ENCODE results near the gene HEBP2. TPM values are rescaled to one million over a fixed set of nuclear protein-coding genes. Genes with fewer than 3 reads are reported as not detected.

The HEBP2 gene
- total RNA-seq, 1 experiment from 2014 or later: 51.6 TPM

- DNase-seq (ENCODE audit: low read depth, low spot score): peak; percentile 87
- H3K27ac ChIP-seq (ENCODE audit: low read depth, low read length): peak overlapping the region; percentile 72
- peaks cover 25 to 42% of the 10 kb centered on the region in 2 experiments for H3K4me1 ChIP-seq (ENCODE audit: control insufficient read depth in 1 of 2, insufficient read depth in 2 of 2, low read length in 2 of 2)
- BruUV-seq (replicated peaks): TSS peak; percentile 90
- H3K36me3 ChIP-seq (ENCODE audit: control insufficient read depth in 1 of 2, insufficient read depth in 2 of 2, low read length in 2 of 2): no peaks in the 10 kb centered on the region
- H4K20me1 ChIP-seq (ENCODE audit: insufficient read depth): no peaks in the 10 kb centered on the region
- intact Hi-C loops (cut with micrococcal nuclease): no loop called here
- no peaks in the 10 kb centered on the region for H3K9me3 ChIP-seq (ENCODE audit: control insufficient read depth in 1 of 2, insufficient read depth in 1 of 2, low read depth in 1 of 2, low read length in 2 of 2)
- H3K9ac ChIP-seq (ENCODE audit: low read length): peak overlapping the region; percentile 37
- H3K4me3 ChIP-seq (replicated peaks in 1 of 2; ENCODE audit: low read depth in 1 of 2, low read length in 2 of 2): peak overlapping the region; percentile 12 to 40
- H3K27me3 ChIP-seq (ENCODE audit: insufficient read depth, low read length): no peaks in the 10 kb centered on the region
- no peaks in the 10 kb centered on the region for H3K9me2 ChIP-seq (ENCODE audit: insufficient read depth)
- peak overlapping the region; percentile 67 for H3K4me2 ChIP-seq (ENCODE audit: low read length)
- POLR2A ChIA-PET: interaction anchor here (1.0 to 1.6 kb wide), 2 partner anchors 8 to 9 kb away, joined by 3 to 13 read pairs; no protein-coding TSS in a partner anchor
- no peaks in the 10 kb centered on the region for H3K79me2 ChIP-seq (ENCODE audit: insufficient read depth, low read length)
- CTCF ChIA-PET: interaction anchor here (0.9 to 1.3 kb wide), 3 partner anchors 11 to 53 kb away, joined by 3 to 4 read pairs (median 3); no protein-coding TSS in a partner anchor
- TF ChIP-seq CEBPB (IDR thresholded peaks at IDR 0.05; ENCODE audit: low read depth) (peak; percentile 63; the same call in 1 of the 2 replicates), TCF7L2 (IDR thresholded peaks at IDR 0.05; ENCODE audit: borderline replicate concordance, extremely low read depth, insufficient read depth, insufficient read length) (no peak), SP1 (IDR thresholded peaks at IDR 0.05; ENCODE audit: low read depth) (peak; percentile 68), FOSL1 (IDR thresholded peaks at IDR 0.05; ENCODE audit: low read depth) (peak; percentile 76), YY1 (IDR thresholded peaks at IDR 0.05; ENCODE audit: extremely low read depth, insufficient replicate concordance, low read depth, low read length) (no peak), JUND (IDR thresholded peaks at IDR 0.05) (peak; percentile 59; the same call in 1 of the 2 replicates), EZH2phosphoT487 (IDR thresholded peaks at IDR 0.05; ENCODE audit: borderline replicate concordance) (no peak), SRF (IDR thresholded peaks at IDR 0.05; ENCODE audit: low read depth) (no peak), CBX3 (IDR thresholded peaks at IDR 0.05; ENCODE audit: low read depth) (0 out of 2 replicates have a peak, but pooled peaks have one; percentile 12), POLR2A (IDR thresholded peaks at IDR 0.05; ENCODE audit: borderline replicate concordance, extremely low read depth, insufficient read depth, insufficient read length) (no peak), EZH2 (IDR thresholded peaks at IDR 0.05) (no peak), POLR2AphosphoS5 (IDR thresholded peaks at IDR 0.05; ENCODE audit: low read depth, low read length) (peak; percentile 34; the same call in 1 of the 2 replicates), EGR1 (IDR thresholded peaks at IDR 0.05; ENCODE audit: low read depth) (peak; percentile 88), ZNF274 (IDR thresholded peaks at IDR 0.05; ENCODE audit: low read depth, low read length) (no peak)
- TF ChIP-seq, protein P1, sequence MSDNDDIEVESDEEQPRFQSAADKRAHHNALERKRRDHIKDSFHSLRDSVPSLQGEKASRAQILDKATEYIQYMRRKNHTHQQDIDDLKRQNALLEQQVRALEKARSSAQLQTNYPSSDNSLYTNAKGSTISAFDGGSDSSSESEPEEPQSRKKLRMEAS (IDR thresholded peaks at IDR 0.05): 0 out of 2 replicates have a peak, but pooled peaks have one; percentile 30
- TF ChIP-seq, protein P2, sequence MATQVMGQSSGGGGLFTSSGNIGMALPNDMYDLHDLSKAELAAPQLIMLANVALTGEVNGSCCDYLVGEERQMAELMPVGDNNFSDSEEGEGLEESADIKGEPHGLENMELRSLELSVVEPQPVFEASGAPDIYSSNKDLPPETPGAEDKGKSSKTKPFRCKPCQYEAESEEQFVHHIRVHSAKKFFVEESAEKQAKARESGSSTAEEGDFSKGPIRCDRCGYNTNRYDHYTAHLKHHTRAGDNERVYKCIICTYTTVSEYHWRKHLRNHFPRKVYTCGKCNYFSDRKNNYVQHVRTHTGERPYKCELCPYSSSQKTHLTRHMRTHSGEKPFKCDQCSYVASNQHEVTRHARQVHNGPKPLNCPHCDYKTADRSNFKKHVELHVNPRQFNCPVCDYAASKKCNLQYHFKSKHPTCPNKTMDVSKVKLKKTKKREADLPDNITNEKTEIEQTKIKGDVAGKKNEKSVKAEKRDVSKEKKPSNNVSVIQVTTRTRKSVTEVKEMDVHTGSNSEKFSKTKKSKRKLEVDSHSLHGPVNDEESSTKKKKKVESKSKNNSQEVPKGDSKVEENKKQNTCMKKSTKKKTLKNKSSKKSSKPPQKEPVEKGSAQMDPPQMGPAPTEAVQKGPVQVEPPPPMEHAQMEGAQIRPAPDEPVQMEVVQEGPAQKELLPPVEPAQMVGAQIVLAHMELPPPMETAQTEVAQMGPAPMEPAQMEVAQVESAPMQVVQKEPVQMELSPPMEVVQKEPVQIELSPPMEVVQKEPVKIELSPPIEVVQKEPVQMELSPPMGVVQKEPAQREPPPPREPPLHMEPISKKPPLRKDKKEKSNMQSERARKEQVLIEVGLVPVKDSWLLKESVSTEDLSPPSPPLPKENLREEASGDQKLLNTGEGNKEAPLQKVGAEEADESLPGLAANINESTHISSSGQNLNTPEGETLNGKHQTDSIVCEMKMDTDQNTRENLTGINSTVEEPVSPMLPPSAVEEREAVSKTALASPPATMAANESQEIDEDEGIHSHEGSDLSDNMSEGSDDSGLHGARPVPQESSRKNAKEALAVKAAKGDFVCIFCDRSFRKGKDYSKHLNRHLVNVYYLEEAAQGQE (IDR thresholded peaks at IDR 0.05; ENCODE audit: low read depth): no peak
- peak; percentile 79 for ATAC-seq
- H2AFZ ChIP-seq (ENCODE audit: low read depth, low read length, poor library complexity, severe bottlenecking): peak overlapping the region; percentile 28
- RAD21 ChIA-PET (ENCODE audit: low non-redundant PET in 1 of 2, low total read pairs in 2 of 2, uncharacterized antibody in 2 of 2, unreplicated experiment in 2 of 2): no interaction called here
Observed at GRCh38 chr6:138455746-138456400, 51.9 kb downstream of the HEBP2 start.
